B cell (primary cell): Measurements from ENCODE around the gene NPHP4.

Experiments
- CTCF ChIP-seq: fragments of 200-600 bp; IDR thresholded peaks from one replicate; pipeline ENCODE4 v1.8.0; 2022; ENCODE audit warnings: antibody characterized with exemption, mild to moderate bottlenecking
- EZH2 ChIP-seq: IDR thresholded peaks from 2 replicates; pipeline ENCODE4 v1.6.1; 2012; ENCODE audit warnings: borderline replicate concordance, low read depth, mild to moderate bottlenecking, moderate library complexity, low read length; ENCODE audit not compliant: insufficient read depth, poor library complexity, severe bottlenecking

GRCh38 chr1:5933676-5934057, 58.6 kb downstream of the NPHP4 start:
- no peak for TF ChIP-seq CTCF
- TF ChIP-seq EZH2, result no peak
